Erythroblast (primary cell): ENCODE measurements around the gene HSPA13.

ENCODE experiments used
- DNase-seq, 2 experiments: peaks; one replicate each; lab custom pipeline; 2025; lab: John Stamatoyannopoulos, UW
- GATA1 ChIP-seq: IDR thresholded peaks from 2 replicates; pipeline ENCODE4 v1.6.1; 2011; ENCODE audit warnings: low read depth, mild to moderate bottlenecking, control low read depth, low read length, moderate library complexity
- POLR2A ChIP-seq: IDR thresholded peaks from 2 replicates; pipeline ENCODE4 v1.6.1; 2011; ENCODE audit warnings: mild to moderate bottlenecking, low read length

Gene HSPA13

DNA sequence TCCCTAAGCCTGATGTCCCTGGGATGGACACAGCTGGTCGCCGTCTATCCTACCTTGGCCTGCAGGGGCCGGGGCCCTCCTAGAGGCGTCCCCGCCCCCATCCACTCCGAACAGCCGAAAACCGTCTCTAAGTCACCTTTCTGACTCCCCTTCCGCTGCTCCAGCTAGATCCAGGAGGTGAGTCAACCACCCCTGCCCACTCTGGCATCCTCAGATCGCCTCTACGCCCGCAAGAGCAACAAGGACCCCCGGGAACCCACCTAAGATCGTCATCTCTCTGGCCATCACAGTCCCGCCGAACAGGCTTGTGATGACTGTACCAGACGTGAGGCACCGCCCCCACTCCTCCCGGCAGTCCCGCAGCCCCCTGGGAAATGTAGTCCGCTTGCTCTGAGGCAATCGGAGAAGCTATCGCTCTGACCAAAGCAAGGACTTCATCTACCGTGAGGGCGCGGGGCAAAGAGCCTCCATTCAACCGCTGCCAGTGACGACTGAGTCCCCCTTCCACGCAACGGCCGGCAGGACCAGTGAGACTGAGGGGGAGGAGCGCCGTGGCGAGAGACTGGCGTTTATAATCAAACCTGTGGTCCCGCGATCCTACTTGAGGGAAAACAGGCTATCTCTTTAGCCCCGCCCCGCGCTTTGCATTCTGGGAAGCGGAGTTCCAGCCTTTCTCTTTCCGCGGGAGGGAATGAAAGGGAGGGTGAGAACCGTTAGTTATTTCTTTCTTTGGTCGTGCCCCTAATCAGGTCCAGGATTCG lies at the start of gene HSPA13:
TSS of gene HSPA13 (minus strand) at position 312 of the 761 bp plus-strand sequence. CDS start at position 285, 27 bp downstream.
- DNase-seq, result peak; percentile 100
- TF ChIP-seq GATA1 (no peak), POLR2A (peak; percentile 98)

GRCh38 chr21:14418920-14419319 lies 36.0 kb upstream of the HSPA13 start:
- TF ChIP-seq GATA1, result no peak
- TF ChIP-seq POLR2A, result no peak
- DNase-seq, result no peak

DNA sequence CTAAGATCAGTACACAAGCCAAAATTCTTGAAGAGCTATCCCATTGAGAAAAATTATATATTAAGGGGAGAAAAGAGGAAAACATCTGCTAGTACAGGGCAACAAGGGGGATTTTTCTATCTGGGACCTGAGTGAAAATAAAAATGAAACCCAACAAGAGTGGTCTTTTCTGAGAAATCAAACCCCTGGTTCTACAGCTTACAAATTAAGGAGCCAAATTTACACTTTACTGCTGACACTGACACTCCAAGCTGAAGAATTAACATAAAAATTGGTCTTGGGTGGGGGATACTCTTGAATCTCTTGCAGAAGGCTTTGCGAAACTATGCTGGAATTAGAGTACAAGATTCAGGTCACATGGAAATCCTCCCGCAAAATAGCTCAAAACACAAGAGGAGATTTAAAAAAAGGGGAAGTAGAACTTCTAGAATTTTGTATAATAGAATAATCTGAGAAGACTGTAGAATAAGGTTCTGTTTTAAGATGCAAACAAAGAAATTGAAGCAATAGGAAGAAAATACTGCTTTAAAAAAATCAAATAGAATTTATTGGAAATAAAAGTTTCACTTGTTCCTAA lies 32.1 kb upstream of the HSPA13 start:
- TF ChIP-seq POLR2A (no peak), GATA1 (no peak)

GRCh38 chr21:14405962-14406361 lies 23.0 kb upstream of the HSPA13 start:
- TF ChIP-seq POLR2A, result no peak
- no peak for TF ChIP-seq GATA1
- no peak for DNase-seq

More for the DNA sequence above, 32.1 kb upstream of the HSPA13 start:
- no peak for DNase-seq

GRCh38 chr21:14405225-14405624 lies 22.3 kb upstream of the HSPA13 start:
- TF ChIP-seq POLR2A, result no peak
- no peak for TF ChIP-seq GATA1
- no peak for DNase-seq

DNA sequence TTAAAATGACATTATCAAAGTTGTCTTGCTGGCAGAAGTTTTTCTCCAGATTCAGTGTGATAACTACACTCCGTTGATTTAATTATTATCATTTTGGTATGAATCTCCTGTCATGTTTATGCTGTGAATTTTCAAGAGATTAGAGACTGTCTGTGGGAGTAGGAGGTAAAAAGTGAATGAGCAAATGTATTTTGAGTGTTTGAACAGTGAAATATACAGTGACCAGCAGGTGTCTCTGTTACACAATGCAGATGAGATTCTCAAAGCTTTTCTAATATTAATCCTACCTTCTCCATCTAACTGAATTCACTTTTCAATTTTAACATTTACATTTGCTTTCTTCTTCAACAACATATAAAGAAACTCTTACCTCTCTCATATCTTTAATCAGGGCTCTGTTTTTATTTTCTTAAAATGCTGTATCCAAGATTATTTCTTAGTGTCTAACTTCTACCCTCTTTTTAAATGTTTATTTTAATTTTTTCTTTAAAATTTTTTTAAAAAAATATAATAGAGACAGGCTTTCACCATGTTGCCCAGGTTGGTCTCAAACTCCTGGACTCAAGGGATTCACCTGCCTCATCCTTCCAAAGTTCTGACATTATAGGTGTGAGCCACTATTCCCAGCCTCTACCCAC lies 20.9 kb upstream of the HSPA13 start:
- no peak for TF ChIP-seq POLR2A
- no peak for TF ChIP-seq GATA1
- DNase-seq, result peak; percentile 63 to 76

DNA sequence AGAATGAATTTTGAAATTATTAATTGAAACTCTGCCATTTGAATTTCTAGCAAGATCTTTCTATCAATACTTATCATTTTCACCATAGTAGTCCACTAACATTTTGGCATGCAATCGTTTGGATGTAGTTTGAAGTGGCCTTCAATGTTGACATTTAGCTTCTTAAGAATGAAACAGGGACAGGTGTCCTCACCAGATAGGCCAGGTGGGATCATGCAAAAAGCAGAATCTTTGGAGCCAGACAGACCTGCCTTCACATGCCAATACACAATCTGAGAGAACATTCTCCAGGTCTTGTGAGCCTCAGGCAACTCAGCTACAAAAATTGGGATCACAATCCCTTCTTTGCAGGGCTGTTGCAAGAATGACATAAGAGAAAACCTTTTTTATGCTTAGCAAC lies 18.3 kb upstream of the HSPA13 start:
- TF ChIP-seq GATA1 (no peak), POLR2A (no peak)

GRCh38 chr21:14388282-14388681 lies 5.3 kb upstream of the HSPA13 start:
- no peak for DNase-seq
- no peak for TF ChIP-seq POLR2A
- no peak for TF ChIP-seq GATA1

More for the DNA sequence above, 18.3 kb upstream of the HSPA13 start:
- DNase-seq, result peak in 1 of 2 experiments; percentile 26

- TF ChIP-seq POLR2A (no peak), GATA1 (no peak)
- peak in 1 of 2 experiments; percentile 32 for DNase-seq
Measured at GRCh38 chr21:14384453-14384852, 1.5 kb upstream of the HSPA13 start.

GRCh38 chr21:14383596-14384180 lies 742 bp upstream of the HSPA13 start:
- TF ChIP-seq POLR2A (peak; percentile 81), GATA1 (no peak)
- peak; percentile 81 to 87 for DNase-seq

- DNase-seq, result peak; percentile 75 to 89
- TF ChIP-seq POLR2A, result no peak
- no peak for TF ChIP-seq GATA1
Measured at GRCh38 chr21:14382486-14382834, 486 bp downstream of the HSPA13 start.

DNA sequence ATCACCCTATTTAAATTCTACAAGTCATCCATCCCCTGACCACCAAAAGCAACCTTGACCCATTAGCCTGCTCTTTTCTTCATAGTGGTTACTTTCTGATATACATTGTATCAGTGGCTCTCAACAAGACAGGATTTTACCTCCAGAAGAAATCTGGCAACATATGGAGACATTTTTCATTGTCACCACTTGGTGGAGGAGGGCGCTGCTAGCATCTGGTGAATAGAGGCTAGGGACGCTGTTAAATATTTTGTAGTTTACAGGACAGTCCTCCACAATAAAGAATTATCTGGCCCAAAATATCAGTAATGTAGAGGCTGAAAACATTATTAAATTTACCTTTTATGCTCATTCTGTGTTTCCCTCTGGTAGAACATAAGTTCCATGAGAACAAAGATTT lies 6.1 kb downstream of the HSPA13 start:
- TF ChIP-seq GATA1 (no peak), POLR2A (no peak)
- DNase-seq, result no peak

- no peak for DNase-seq
- no peak for TF ChIP-seq POLR2A
- TF ChIP-seq GATA1, result no peak
Measured at GRCh38 chr21:14366998-14367397, 15.9 kb downstream of the HSPA13 start.

GRCh38 chr21:14361958-14362357 lies 21.0 kb downstream of the HSPA13 start:
- no peak for TF ChIP-seq GATA1
- no peak for TF ChIP-seq POLR2A
- no peak for DNase-seq
